Measurements from ENCODE around the gene KIF3A.

GRCh38 chr5:132684491-132684890, 52.9 kb downstream of the KIF3A start:
- TF ChIP-seq CTCF (IDR thresholded peaks at IDR 0.05) (no peak), POLR2A (IDR thresholded peaks at IDR 0.05) (no peak)

Data from Peyer's patch (tissue), 4 donors.